Lower leg skin (tissue), 3 donors: ENCODE results near the gene LRRC3C.

Experiments
- CTCF ChIP-seq, 3 donors: fragments of 450-650 bp; IDR thresholded peaks; one replicate each; pipeline ENCODE4 v1.5.1; 2016; ENCODE audit warnings: antibody characterized with exemption in 3 of 3, mild to moderate bottlenecking in 3 of 3, moderate library complexity in 2 of 3
- POLR2A ChIP-seq, 2 donors: fragments of 450-650 bp; IDR thresholded peaks; one replicate each; pipeline ENCODE4 v1.6.1; 2016 to 2017; ENCODE audit warnings: antibody characterized with exemption in 2 of 2, mild to moderate bottlenecking in 1 of 2, moderate library complexity in 1 of 2

- no peak for TF ChIP-seq CTCF (IDR thresholded peaks at IDR 0.05)
- no peak for TF ChIP-seq POLR2A (IDR thresholded peaks at IDR 0.05)
Observed at GRCh38 chr17:39903158-39903884, 24.2 kb upstream of the LRRC3C start.
